Skin epidermis (tissue), 12 donors: ENCODE data around the gene RGS9.

Experiments used
- H3K27ac ChIP-seq, 21 experiments: fragments of 200-600 bp; sonication (generic) in 11 of 21; one replicate each; pipeline ENCODE4 v1.5.0; 2020; ENCODE audit warnings: mild to moderate bottlenecking in 3 of 21, inconsistent platforms in 2 of 21, moderate library complexity in 2 of 21
- H3K4me3 ChIP-seq, 7 experiments: fragments of 200-600 bp; sonication (generic) in 2 of 7; one replicate each; pipeline ENCODE4 v1.5.0; 2020; ENCODE audit warnings: inconsistent platforms in 2 of 7, mild to moderate bottlenecking in 2 of 7, moderate library complexity in 1 of 7

The RGS9 gene

GRCh38 chr17:65154770-65155589 is 17.8 kb downstream of the RGS9 start:
- no peak overlapping the region for H3K27ac ChIP-seq
- no peak overlapping the region for H3K4me3 ChIP-seq

- Histone ChIP-seq H3K4me3 (no peak overlapping the region), H3K27ac (no peak overlapping the region)
Observed at GRCh38 chr17:65155622-65156021, 18.5 kb downstream of the RGS9 start.

- no peak overlapping the region for H3K27ac ChIP-seq
Observed at GRCh38 chr17:65156185-65156834, 19.1 kb downstream of the RGS9 start.

GRCh38 chr17:65156835-65157565 is 19.8 kb downstream of the RGS9 start:
- no peak overlapping the region for H3K27ac ChIP-seq

More at GRCh38 chr17:65156185-65156834, 19.1 kb downstream of the RGS9 start:
- no peak overlapping the region for H3K4me3 ChIP-seq

GRCh38 chr17:65158041-65158440 is 20.9 kb downstream of the RGS9 start:
- Histone ChIP-seq H3K27ac (no peak overlapping the region), H3K4me3 (no peak overlapping the region)

More at GRCh38 chr17:65156835-65157565, 19.8 kb downstream of the RGS9 start:
- H3K4me3 ChIP-seq = no peak overlapping the region

- no peak overlapping the region for H3K27ac ChIP-seq
- no peak overlapping the region for H3K4me3 ChIP-seq
Observed at GRCh38 chr17:65158622-65159021, 21.5 kb downstream of the RGS9 start.

GRCh38 chr17:65160516-65160915 is 23.3 kb downstream of the RGS9 start:
- Histone ChIP-seq H3K27ac (no peak overlapping the region), H3K4me3 (no peak overlapping the region)

GRCh38 chr17:65163990-65164495 is 26.9 kb downstream of the RGS9 start:
- Histone ChIP-seq H3K4me3 (no peak overlapping the region), H3K27ac (peak overlapping the region in 4 of 21 experiments; percentile 1 to 12 (median 1))

GRCh38 chr17:65166787-65167186 is 29.6 kb downstream of the RGS9 start:
- no peak overlapping the region for H3K27ac ChIP-seq

GRCh38 chr17:65167566-65167965 is 30.4 kb downstream of the RGS9 start:
- no peak overlapping the region for H3K27ac ChIP-seq
- no peak overlapping the region for H3K4me3 ChIP-seq

More at GRCh38 chr17:65166787-65167186, 29.6 kb downstream of the RGS9 start:
- H3K4me3 ChIP-seq = no peak overlapping the region

GRCh38 chr17:65169691-65170090 is 32.5 kb downstream of the RGS9 start:
- H3K4me3 ChIP-seq = no peak overlapping the region
- H3K27ac ChIP-seq = no peak overlapping the region

- Histone ChIP-seq H3K4me3 (no peak overlapping the region), H3K27ac (no peak overlapping the region)
Observed at GRCh38 chr17:65170839-65171238, 33.7 kb downstream of the RGS9 start.

- H3K4me3 ChIP-seq = no peak overlapping the region
- H3K27ac ChIP-seq = no peak overlapping the region
Observed at GRCh38 chr17:65171752-65172151, 34.6 kb downstream of the RGS9 start.

- H3K27ac ChIP-seq = peak overlapping the region in 2 of 21 experiments; percentile 76 to 86
- no peak overlapping the region for H3K4me3 ChIP-seq
Observed at GRCh38 chr17:65172496-65173136, 35.4 kb downstream of the RGS9 start.

GRCh38 chr17:65173284-65173793 is 36.2 kb downstream of the RGS9 start:
- Histone ChIP-seq H3K4me3 (no peak overlapping the region), H3K27ac (peak overlapping the region in 5 of 21 experiments; percentile 25 to 86 (median 76))

GRCh38 chr17:65173976-65174683 is 37.0 kb downstream of the RGS9 start:
- Histone ChIP-seq H3K4me3 (no peak overlapping the region), H3K27ac (peak overlapping the region in 7 of 21 experiments; percentile 22 to 86 (median 43))

- no peak overlapping the region for H3K4me3 ChIP-seq
- H3K27ac ChIP-seq = peak overlapping the region in 2 of 21 experiments; percentile 81 to 86
Observed at GRCh38 chr17:65174974-65175373, 37.8 kb downstream of the RGS9 start.

- no peak overlapping the region for H3K27ac ChIP-seq
- no peak overlapping the region for H3K4me3 ChIP-seq
Observed at GRCh38 chr17:65175952-65176351, 38.8 kb downstream of the RGS9 start.
